ENCODE data around the gene TMEM38A.

The TMEM38A gene, protein sequence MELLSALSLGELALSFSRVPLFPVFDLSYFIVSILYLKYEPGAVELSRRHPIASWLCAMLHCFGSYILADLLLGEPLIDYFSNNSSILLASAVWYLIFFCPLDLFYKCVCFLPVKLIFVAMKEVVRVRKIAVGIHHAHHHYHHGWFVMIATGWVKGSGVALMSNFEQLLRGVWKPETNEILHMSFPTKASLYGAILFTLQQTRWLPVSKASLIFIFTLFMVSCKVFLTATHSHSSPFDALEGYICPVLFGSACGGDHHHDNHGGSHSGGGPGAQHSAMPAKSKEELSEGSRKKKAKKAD

GRCh38 chr19:16660763-16661479 lies at the start of gene TMEM38A:
TSS of gene TMEM38A (plus strand) at chr19:16661139. CDS start at chr19:16661218, 79 bp downstream.
- peak in 2 of 4 experiments; percentile 13 to 46 for DNase-seq

- DNase-seq, result no peak
Measured at GRCh38 chr19:16612636-16613035, 48.3 kb upstream of the TMEM38A start.

DNA sequence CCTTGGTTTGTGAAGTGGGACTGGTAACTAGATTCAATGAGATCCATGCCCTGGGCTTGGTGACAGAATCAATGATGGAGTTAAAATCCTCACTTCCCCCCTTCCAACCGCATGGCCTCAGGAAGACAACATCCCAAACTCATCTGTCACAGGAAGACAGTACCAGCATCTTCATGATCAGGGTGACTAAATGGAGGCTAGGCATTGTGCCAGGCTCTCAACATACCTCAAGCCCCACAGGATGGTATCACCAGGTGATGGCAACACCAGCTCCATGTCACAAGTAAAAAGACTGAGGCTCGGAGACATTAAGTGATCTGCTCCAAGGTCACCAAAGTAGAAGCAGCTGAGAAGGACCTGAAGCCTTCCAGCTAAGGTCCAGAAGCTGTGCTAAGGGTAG lies 47.1 kb upstream of the TMEM38A start:
- no peak for DNase-seq

GRCh38 chr19:16614941-16615340 lies 46.0 kb upstream of the TMEM38A start:
- no peak for DNase-seq

GRCh38 chr19:16615808-16616207 lies 45.1 kb upstream of the TMEM38A start:
- no peak for DNase-seq

- DNase-seq, result no peak
Measured at GRCh38 chr19:16618248-16618647, 42.7 kb upstream of the TMEM38A start.

- no peak for DNase-seq
Measured at GRCh38 chr19:16619457-16619856, 41.5 kb upstream of the TMEM38A start.

GRCh38 chr19:16620018-16620417 lies 40.9 kb upstream of the TMEM38A start:
- no peak for DNase-seq

DNA sequence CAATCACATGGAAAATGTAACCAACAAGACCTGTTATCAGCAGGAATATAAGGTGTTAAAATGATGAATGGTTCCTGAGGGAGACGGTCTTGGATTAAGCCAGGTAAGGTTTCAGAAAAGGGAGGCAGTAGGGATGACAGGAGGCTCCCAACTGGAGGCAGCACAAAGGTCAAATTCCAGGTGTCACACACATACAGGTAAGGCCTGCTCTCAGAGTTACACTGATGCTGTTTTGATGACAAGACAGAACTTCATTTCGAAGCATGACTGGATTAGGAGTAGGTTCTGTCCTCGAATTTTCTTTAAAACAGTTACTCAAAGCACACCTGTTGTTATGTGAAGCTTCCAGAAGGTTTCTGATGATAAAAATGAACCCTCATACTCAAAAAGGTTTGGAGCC lies 40.4 kb upstream of the TMEM38A start:
- no peak for DNase-seq

- no peak for DNase-seq
Measured at GRCh38 chr19:16621165-16621800, 39.7 kb upstream of the TMEM38A start.

DNA sequence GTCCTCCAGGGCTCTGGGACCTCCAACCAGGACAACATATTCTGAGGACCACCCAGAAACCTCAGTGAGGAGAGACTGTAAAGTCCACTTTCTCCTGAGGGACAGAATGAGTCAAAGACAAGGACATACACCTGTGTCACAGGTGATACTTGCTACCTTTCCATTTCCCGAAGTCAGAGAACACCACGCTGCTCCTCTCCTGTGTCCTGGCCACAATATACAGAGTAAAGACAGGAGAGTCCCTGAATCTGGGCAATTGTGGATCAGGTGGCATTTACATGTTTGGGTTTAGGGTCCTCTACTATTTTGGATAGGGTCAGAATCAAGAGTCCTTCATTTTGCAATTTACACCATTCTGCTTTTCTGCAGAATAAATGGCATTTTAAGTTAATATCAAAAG lies 37.9 kb upstream of the TMEM38A start:
- DNase-seq, result no peak

DNA sequence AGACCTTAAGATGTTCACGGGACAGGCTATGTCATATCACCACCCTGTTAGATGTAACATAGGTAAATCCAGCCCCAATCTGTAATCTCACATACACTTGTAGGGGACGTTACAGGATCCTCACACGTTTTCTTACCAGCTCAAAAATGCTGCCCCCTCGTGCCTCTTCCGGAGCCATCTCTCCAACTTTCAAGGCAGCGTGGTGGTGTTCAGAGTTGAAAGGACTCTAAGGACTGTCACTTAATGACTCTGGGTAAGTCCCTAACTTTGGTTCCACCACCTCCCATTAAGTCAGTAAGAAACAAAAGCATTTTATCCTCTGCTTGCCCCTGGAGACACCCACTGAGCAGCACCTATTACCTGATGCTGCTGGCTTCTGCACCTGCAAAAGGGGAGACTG lies 37.4 kb upstream of the TMEM38A start:
- no peak for DNase-seq

DNA sequence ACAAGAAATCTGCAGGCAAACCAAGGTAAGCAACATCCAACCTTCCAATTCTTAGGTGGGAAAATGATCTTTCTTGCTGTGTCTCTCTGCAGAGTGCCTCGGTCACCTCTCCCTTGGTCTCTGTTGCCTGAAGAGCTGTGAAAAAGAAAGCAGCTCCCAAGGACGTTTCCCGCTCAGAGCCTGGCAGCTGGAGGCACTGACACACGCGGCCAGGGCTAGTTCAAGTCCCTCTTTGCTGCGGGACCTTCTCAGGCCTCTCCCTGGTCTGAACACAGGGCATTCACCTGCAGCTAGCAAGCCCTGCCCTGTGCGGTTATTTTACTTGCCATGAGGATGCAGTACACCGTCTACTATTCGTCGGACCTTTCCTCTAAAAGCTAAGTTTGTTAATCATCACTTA lies 36.7 kb upstream of the TMEM38A start:
- no peak for DNase-seq

DNA sequence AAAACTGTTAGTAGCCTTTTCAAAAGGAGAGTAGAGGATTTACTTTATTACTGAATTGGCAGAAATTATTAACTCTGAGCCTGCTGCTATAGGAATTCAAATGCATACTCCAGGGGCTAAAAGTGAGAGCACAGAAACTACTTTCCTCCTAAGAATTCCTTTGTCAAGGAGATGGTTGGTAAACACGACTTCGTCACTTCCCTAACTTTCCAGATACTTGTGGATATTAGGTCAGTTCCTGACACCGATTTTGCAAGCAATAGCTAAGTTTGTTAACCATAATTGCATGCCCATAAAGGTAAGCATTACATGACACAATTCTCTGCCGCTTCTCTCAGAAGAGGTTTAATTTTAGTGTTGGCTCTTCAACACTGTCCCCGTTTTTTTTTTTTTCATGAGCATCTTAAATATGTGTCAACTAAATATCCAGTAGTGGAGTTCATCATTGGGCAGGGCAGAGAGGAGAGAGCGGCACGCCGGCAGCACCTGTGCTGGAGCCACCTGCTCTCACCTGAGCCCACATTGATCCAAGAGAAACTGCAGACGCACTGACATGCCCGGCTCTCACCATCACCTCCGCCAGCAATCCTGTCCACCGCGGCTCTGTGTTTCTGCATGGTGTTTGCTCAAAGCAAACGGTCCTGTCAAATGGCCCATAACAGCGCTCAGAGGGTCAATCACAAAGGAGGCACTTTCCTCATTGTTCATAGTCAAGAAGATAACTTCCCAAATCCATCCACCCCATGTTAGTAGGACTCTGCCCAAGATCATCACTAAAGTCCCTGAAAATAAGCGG lies 35.6 kb upstream of the TMEM38A start:
- no peak for DNase-seq

DNA sequence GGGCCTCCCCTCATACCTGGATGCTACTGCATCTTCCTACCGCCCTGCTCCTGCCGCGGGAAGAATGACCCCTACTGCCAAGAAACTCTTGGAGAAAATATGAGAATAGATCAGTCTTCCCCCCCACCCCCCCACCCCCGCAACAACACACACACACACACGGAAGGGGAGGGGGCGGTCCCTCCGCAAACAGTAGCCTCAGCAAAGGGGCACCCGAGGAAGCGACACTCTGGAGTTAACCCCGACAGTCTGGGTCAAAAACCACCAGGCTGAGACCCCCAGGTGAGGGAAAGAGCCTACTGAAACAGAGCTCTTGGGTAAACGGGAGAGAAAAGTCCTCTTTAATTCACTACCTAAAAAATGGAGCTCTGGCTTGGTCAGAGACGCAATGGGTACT lies 34.1 kb upstream of the TMEM38A start:
- no peak for DNase-seq

- DNase-seq, result peak in 1 of 4 experiments; percentile 6
Measured at GRCh38 chr19:16627193-16627927, 33.6 kb upstream of the TMEM38A start.

GRCh38 chr19:16627928-16628182 lies 33.1 kb upstream of the TMEM38A start:
- DNase-seq, result no peak

GRCh38 chr19:16628183-16628983 lies 32.6 kb upstream of the TMEM38A start, which contains the start of gene MED26:
TSS of gene MED26 (minus strand) at chr19:16628204. CDS start at chr19:16627943, 261 bp downstream.
- DNase-seq, result peak; percentile 91 to 96 (median 94)

DNA sequence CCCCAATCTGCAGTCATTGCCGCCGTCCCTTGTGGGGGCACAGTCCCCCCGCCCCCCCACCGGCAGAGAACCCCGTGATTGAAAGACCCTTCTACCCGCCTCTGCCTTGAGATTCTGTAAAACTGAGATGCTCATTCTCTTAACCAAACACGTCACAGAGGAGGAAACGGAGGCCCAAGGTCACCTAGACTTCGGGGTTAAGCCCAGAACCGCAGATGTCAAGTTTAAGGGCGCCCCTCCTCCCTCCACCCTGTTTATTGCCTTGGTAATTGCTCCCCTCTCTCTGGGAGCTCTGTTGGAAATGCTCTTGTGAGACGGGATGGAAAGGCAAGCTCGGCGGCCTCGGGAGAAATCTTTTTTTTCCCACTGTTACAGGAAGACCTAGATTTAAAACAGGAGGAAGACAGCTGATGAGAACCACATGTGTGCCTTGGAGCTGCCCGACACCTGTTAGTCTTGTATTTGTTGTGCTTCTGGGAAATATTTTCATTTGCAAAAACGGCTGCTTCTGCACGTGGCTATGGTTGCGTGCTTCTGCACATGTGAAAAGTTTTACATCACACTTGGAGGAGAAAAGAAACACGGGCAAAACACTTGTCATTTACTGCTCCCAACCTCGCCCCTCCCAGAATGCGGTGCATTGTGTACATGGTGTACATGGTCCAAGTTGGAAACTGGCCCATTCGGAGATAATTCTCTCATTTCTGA lies 31.8 kb upstream of the TMEM38A start:
- peak in 1 of 4 experiments; percentile 36 for DNase-seq

GRCh38 chr19:16631465-16631864 lies 29.5 kb upstream of the TMEM38A start:
- no peak for DNase-seq

DNA sequence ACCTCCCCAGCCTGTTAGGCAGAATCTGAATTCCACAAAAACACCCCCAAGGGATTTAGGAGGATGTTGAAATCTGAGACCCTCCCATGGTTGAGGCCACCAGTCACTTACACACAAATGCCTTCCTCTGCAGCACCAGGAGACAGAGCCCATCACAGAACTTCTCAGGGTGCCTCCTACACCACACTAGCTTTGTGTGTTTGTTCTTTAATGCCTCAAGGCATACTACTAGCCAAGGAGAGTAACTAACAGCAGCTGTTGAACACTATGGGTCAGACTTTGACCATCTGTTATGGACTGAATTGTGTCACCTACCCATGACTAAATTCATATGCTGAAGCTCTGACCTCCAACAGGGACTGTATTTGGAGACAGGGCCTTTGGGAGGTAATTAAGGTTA lies 23.4 kb upstream of the TMEM38A start:
- no peak for DNase-seq

Data from activated naive CD4-positive, alpha-beta T cell (primary cell).